HTR-8/SVneo (cell line): ENCODE results near the gene ENOX1.

Source experiments
- DNase-seq: peaks from one replicate; pipeline ENCODE4 v3.0.0; 2011; ENCODE audit warnings: low spot score, mixed read lengths; ENCODE audit not compliant: insufficient read length
- FAIRE-seq: peaks from 2 replicates; lab custom pipeline; 2011; peaks lifted over from hg19 to GRCh38; lab: Jason Lieb, UNC

ENOX1 gene

DNA sequence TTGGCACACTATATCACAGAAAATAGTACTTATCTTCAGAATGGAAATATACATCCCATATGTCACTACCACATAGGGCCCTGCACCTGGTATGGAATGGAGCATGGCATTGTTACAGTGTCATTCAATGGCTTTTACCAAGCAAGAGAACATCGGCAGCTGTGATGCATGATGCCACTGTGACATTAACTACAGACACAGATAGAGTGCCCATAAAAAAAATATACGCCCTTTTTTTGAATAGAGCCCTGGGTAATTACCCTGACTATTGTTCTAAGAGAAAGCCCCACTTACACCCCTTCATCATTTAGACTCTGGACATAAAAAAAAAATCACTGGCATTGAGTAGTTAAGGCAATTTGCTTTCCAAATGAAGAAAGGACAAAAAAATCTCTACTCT is 443.1 kb downstream of the ENOX1 start:
- DNase-seq, result no peak
- FAIRE-seq, result no peak

DNA sequence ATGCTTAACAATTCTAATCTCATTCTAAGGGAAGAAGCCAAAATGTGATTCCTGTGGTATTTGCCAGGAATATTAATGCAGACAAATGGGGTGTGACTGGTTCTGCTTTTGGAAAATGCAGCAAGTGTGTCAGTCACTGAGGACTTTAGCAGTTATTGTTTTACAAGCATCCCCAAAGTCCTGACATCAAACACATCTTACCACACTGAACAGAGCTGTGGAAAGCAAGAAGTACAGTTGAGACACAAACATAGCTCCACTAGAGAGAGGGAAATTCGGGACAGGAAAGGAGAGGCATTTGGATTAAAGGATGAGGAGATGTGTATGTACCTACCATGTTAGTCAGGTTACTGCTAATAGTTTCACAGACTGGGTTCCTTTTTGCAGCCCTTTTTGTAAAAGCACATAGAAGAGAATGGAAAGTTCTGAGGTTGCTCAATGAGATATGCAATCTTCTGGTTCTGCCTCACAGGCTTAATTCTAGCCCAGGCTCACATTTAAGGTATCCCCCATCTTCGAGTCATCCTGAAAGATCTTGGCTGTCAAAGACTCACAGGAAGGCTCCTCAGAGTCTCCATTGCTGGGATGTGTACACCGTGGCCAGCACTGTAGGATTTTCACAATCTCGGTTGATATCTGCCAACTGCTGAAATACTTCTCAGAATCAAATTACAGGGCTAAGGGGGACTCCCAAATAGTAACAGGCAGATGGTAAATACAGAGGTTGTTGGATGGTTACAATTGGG is 446.8 kb downstream of the ENOX1 start:
- FAIRE-seq (no peak), DNase-seq (no peak)

DNA sequence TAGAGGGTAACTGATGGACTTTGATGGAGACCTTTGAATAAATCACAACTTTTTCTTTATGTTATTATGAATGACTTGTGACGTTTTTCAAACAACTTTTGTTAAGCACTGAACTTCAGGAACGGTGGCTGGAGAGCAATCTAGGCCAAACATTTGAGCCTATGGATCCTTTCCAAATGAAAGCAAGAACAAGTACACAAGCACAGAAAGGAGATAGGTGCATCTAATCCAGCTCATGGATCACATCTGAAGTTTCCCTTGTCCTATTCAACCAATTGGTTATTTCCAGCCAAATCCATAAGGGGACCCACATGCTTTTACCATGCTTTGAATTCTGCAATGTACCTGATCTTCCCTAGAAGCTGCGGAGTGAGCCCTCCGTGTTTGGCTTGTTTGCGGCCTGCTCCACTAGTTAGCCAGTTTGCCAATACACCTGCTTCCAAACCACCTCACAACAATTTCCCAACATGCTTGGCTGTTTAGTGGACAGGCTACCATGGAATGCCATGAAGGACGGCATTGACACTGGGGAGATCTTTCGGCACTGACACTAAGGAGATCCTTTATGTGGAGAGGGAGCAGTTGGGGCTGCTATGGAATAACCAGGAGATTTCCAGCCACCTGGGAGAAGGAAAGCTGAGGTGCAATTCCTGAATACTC is 447.5 kb downstream of the ENOX1 start:
- DNase-seq (no peak), FAIRE-seq (no peak)

DNA sequence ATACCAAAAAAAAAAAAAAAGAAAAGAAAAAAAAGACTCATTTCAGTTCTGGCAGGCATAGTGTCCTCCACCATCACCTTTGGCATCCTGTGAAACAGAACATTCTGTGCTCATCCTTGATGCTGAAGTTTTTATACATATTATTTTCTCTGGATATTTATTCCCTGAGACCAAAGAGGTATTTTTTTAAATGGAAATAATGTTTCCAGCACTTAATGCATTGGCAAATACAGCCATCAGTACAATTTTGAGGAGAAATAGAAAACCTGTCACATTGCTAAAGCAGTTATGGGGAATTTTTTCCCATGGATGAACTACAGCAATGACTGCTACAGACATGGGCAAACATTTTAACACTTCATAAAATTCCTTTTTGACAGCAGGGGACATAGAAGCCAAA is 451.0 kb downstream of the ENOX1 start:
- FAIRE-seq (no peak), DNase-seq (no peak)

DNA sequence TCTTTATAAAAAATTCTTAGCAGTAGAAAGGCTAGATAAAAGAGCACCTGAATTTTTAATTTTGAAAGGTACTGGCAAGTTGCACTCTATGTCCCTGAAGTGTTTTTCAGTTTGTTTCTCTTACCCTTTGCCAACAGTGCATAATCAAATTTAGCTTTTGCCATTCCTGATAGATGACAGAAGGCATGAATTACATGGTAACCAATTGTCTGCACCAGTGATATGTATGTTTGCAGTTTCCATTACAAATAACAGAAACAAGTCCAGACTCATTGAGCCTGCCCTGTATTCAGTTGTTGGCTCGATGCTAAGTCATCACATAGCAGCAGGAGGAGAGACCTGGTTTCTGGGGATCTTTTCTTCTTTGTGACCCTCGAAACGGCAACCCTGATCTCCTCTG is 453.6 kb downstream of the ENOX1 start:
- DNase-seq (no peak), FAIRE-seq (no peak)

DNA sequence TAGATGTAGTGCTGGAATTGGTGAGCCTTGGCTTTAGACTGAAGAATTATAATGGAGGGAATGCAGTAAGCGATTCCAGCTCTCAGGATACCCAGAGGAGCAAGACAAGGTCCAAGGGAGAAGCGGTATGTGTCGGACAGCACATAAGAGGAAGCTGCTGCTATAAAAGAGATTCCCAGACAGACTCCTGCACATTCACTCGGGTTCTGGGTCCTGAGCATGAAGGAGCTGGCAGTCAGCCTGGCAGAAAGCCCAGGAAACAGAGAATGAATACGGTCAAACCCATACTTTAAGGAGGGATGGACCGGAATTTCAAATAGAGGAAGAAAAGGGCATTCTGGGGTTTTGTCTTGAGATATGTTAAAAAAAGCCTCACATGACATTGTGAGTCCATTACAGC is 455.1 kb downstream of the ENOX1 start:
- DNase-seq (no peak), FAIRE-seq (no peak)

DNA sequence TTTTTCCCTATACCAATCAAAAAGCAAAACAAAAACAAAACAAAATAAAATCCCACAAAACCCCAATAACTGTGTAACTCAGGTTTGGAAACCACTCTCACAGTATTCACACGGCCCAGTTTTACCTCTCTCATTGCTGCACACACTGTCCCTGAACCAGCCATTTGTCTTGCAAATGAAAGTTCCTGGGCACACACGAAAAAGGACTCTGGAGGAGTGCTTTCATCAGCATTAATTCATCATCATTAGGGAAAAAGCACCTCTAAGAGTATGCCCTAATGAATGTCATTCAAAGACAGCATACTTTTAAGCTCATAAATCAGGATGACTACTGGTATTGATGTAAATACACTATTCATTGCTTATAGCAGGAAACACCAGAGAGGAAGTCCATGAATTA is 457.1 kb downstream of the ENOX1 start:
- DNase-seq (no peak), FAIRE-seq (no peak)

DNA sequence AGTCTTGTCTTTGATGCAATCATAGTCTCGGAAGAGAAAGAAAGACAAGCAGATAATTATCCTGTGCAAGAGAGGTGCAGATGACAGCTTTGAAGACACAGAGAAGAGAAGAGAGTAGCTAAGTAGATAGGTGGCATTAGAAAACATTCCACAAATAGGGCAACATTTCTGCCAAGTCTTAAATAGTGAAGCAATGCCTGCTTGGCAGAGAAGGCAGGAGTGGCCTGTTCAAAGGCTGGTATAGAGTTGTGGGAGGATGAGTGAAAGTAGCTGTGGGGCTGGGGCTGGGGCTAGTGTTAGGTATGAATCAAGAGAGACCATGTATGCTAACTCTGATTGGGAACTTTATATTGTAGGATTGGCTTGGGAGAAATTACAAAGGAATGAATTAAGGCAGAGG is 457.9 kb downstream of the ENOX1 start:
- no peak for DNase-seq
- no peak for FAIRE-seq

DNA sequence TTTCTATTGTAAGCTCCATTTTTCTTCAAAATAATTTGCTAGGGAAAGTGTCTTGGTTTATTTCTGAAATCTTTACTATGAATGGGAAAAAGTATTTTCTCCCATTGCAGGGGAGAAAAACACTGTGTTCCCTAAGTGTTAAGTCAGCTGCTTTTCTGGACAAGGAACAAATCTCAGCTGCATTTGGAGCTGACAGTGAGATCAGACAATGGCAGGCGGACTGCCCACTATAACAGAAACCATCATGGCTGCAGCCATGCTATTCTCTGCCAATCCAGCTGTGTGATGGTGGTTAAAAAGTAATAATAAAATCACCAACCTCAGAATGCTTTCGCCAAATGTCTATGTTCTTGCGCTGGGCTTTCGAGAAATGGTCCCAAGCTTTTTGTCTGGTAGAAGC is 460.7 kb downstream of the ENOX1 start:
- FAIRE-seq (no peak), DNase-seq (no peak)

- FAIRE-seq, result no peak
- no peak for DNase-seq
Measured at GRCh38 chr13:43325636-43326035, 461.1 kb downstream of the ENOX1 start.

DNA sequence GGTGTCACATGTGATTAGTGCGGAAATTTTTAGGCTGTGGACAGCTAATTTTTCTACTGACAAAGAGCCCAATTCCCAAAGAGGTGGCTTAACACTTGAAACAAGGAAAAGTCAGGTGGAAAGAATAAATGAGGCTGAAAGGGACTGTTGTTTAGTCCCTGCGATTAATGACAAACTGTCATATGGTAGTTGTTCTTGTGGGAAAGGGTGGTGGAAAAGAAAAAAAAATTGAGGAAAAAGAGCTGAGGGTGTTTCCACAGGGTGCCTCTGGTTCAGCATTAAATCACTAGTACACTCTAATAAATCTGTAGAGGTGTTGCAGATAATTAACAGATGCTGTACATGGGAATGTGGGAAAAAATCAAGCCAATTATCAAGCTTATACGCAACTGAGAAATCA is 462.6 kb downstream of the ENOX1 start:
- DNase-seq (no peak), FAIRE-seq (no peak)

DNA sequence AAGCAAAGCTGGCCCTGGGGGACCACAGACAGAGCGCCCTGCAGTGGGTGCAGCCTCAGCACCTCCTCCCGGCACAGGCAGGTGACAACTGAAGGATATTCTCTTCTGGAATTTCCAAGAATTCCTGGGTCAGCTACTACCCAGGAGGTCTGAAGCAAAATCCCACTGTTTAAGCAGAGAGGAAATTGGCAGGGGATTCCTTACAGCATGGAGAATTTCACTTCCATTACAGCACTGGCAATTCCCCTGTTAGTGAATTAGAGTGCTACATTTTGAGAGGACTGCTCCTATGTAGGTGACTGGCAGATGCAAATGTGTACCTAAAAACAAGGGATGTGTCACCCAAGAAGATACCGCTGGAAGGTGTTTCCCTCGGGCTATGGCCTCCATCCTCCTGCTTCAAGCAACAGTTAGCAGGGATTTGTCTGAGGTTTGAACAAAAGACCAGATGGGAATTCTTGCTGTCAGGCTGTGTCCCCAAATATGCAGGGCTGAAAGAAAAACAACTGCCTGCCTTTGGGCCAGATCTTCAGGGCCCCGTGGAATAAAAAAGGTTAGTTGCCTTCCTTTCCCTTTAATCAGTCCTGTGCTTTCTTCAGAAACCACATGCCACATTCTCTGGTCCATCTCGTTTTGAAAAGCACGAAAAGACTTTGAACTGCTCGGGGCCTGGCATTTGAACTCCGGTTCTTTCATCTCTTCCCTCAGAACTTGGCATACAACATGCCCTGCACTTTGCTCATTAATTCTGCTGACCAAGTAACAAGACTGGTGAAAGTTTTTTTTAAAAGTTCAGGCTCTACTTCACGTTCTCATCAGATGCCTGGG is 466.9 kb downstream of the ENOX1 start:
- no peak for FAIRE-seq
- DNase-seq, result no peak

- FAIRE-seq, result no peak
- DNase-seq, result peak; percentile 28
Measured at GRCh38 chr13:43316946-43317353, 469.8 kb downstream of the ENOX1 start.

DNA sequence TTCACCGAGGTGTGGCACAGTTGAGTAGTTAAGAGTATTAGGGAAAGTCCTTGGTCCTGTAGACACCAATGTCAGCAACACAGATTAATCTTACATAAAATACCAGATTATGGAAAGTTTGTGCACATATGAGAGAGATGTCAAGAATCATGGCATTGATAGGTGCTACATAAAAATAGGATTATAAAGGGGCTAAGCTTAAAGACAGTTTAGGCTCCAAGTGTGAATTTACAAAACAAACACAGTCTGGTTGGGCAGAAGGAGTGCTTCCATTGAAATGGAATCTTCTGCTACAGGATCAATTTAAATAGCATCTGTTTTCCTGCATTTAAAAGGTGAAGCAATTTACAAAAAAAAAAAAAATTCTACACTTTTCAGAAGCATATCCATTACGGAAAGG is 470.5 kb downstream of the ENOX1 start:
- DNase-seq (no peak), FAIRE-seq (no peak)

DNA sequence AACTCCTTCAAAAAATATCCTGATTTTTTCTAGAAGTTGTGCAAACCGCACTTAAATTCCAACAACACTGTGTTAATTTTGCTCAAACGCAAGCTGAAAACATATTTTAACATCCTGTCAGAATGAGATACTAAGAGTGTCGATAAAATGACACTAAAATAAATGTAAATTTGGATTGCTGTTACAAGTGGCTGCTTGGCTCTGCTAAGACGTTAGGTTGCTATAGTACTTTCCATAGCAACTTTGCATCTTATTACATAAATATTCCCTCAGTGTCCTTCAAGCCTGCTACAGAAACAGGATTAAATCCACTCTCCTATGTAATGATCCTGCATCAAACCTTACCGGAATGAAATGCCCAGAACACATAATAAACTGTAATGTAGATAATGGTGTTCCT is 471.2 kb downstream of the ENOX1 start:
- no peak for FAIRE-seq
- DNase-seq, result no peak

DNA sequence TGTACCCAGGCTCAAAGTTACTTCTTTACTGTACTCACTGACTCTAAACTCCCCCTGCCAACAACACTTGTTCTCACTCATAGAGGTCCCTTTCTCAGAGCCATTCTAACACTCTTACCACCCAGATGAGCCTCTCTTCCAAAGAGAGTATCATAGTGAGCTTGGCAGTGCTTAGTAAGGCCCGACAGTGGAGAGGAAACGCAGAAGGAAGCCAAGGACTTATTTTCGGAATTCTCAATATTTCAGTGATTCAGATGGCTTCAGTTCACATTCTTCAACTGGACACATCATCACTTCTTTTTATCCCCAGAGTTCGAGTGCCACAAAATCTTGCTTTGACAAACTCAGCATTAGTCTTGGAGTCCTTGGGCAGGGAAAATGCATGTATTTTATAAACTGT is 477.5 kb downstream of the ENOX1 start:
- DNase-seq (no peak), FAIRE-seq (no peak)

- DNase-seq, result peak; percentile 30
- no peak for FAIRE-seq
Measured at GRCh38 chr13:43307921-43308433, 478.8 kb downstream of the ENOX1 start.

GRCh38 chr13:43307221-43307920 is 479.4 kb downstream of the ENOX1 start:
- DNase-seq (no peak), FAIRE-seq (no peak)

- no peak for DNase-seq
- no peak for FAIRE-seq
Measured at GRCh38 chr13:43306372-43306771, 480.4 kb downstream of the ENOX1 start.

DNA sequence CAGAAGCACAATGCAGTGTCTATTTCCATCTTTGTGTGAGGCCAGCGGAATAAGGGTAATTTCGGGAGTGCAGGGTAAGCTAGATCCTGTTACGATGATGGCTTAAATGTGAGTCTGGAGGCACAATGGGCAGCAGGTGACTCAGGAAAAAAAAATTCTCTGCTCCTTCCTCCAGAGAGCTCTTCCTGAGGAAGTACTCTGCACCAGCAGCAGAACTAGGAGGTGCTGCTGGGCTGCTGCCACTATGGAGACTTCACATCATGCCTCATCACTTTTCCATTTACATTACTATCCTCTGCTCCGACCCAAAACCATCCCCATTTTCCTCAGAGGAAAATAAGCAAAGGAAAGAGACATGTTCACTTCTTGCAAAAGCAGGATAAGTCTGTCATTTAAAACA is 481.4 kb downstream of the ENOX1 start:
- no peak for FAIRE-seq
- no peak for DNase-seq
